LHCN-M2 (cell line): Measurements from ENCODE around the gene TRAPPC3L. TPM values are rescaled to one million over a fixed set of nuclear protein-coding genes. Genes with fewer than 3 reads are reported as not detected.

ENCODE experiments used
- total RNA-seq: library from RNA; depleted of rRNA; stranded (reverse); fragments of >200 nt; gene quantifications from 2 replicates; pipeline ENCODE4 v1.2.3, GENCODE V29; 2014; rRNA removed

Gene TRAPPC3L
- total RNA-seq, 1 experiment from 2014 or later: 0.06 TPM

Other genes with a start within 250 kb of the TRAPPC3L start
- 28.4 and 31.7 TPM in 2 replicates for gene DSE, start 174.7 kb downstream of the TRAPPC3L start, total RNA-seq
- gene CALHM6, start 84.3 kb downstream of the TRAPPC3L start, total RNA-seq: 2.7 and 3.9 TPM in 2 replicates
- 5.1 and 6.3 TPM in 2 replicates for gene CALHM5, start 34.0 kb downstream of the TRAPPC3L start, total RNA-seq
- gene CALHM4, start 8.1 kb upstream of the TRAPPC3L start, total RNA-seq: 0.26 and 1.3 TPM in 2 replicates
- gene RWDD1, start 25.8 kb upstream of the TRAPPC3L start, total RNA-seq: 46.8 and 61.5 TPM in 2 replicates
- 0.26 and 0.57 TPM in 2 replicates for gene RSPH4A, start 70.8 kb upstream of the TRAPPC3L start, total RNA-seq
- gene ZUP1, start 123.1 kb upstream of the TRAPPC3L start, total RNA-seq: 18.0 and 18.5 TPM in 2 replicates
- gene KPNA5, start 135.5 kb upstream of the TRAPPC3L start, total RNA-seq: 6.8 and 8.3 TPM in 2 replicates
- not detected in 2 replicates for gene FAM162B, start 220.0 kb upstream of the TRAPPC3L start, total RNA-seq